Sciatic nerve (tissue), 2 donors: Measurements from ENCODE around the gene KREMEN1. TPM values are rescaled to one million over a fixed set of nuclear protein-coding genes. Genes with fewer than 3 reads are reported as not detected.

Experiments
- ATAC-seq: fragments of 200-7000 bp; cut with Tn5 transposase; one replicate; pipeline ENCODE4 v1.9.1; 2020; ENCODE audit warnings: mild to moderate bottlenecking, moderate library complexity
- DNase-seq: peaks from one replicate; pipeline ENCODE4 v3.0.0-alpha.2; 2020; ENCODE audit warnings: low spot score
- intact Hi-C: fragments of 100-400 bp; cut with DNase I; formaldehyde crosslinking; loops from one replicate; pipeline ENCODE4 v1.14.2; 2022
- total RNA-seq: library from RNA; stranded (reverse); fragmentation: NEBNext Ultra II Directional; extraction: Animal tissue kit (Norgen Biotek cat#: 25700); gene quantifications from one replicate; pipeline ENCODE4 v1.2.1, GENCODE V29; 2021
- donor health status: DM: no; HTN: no; CAD: no.
- donor health status: DM: no; HTN: no; CAD: no.

KREMEN1 gene
- total RNA-seq, 1 donor from 2014 or later, result 21.5 TPM

GRCh38 chr22:29141078-29141688, 68.3 kb downstream of the KREMEN1 start:
- intact Hi-C loops, result no loop called here
- DNase-seq (no peak), ATAC-seq (no peak)

- no peak for ATAC-seq
- intact Hi-C loops, result no loop called here
- DNase-seq, result no peak
Observed at GRCh38 chr22:29142116-29142515, 69.3 kb downstream of the KREMEN1 start.

GRCh38 chr22:29143941-29144785, 71.3 kb downstream of the KREMEN1 start:
- ATAC-seq (no peak), DNase-seq (no peak)
- intact Hi-C loops, result no loop called here

GRCh38 chr22:29144786-29145160, 71.9 kb downstream of the KREMEN1 start:
- no peak for ATAC-seq
- intact Hi-C loops, result no loop called here
- DNase-seq, result no peak

- intact Hi-C loops, result no loop called here
- ATAC-seq (no peak), DNase-seq (no peak)
Observed at GRCh38 chr22:29145321-29146072, 72.7 kb downstream of the KREMEN1 start.

- intact Hi-C loops, result no loop called here
- ATAC-seq (no peak), DNase-seq (peak; percentile 23)
Observed at GRCh38 chr22:29146091-29146560, 73.3 kb downstream of the KREMEN1 start.

- no peak for ATAC-seq
- DNase-seq, result peak; percentile 28
- intact Hi-C loops, result no loop called here
Observed at GRCh38 chr22:29146771-29147170, 73.9 kb downstream of the KREMEN1 start.

- DNase-seq (peak; percentile 56), ATAC-seq (peak; percentile 41)
- intact Hi-C loops, result no loop called here
Observed at GRCh38 chr22:29147331-29147899, 74.6 kb downstream of the KREMEN1 start.

GRCh38 chr22:29148036-29148435, 75.2 kb downstream of the KREMEN1 start:
- intact Hi-C loops, result no loop called here
- DNase-seq, result peak; percentile 30
- no peak for ATAC-seq

GRCh38 chr22:29148826-29149225, 76.0 kb downstream of the KREMEN1 start:
- DNase-seq (peak; percentile 44), ATAC-seq (no peak)
- intact Hi-C loops, result no loop called here

- peak; percentile 74 for DNase-seq
- ATAC-seq, result peak; percentile 84
- intact Hi-C loops, result loop anchor here (10.0 kb wide), 1 partner anchor 295 kb away; no protein-coding TSS in a partner anchor
Observed at GRCh38 chr22:29149841-29150555, 77.2 kb downstream of the KREMEN1 start.

GRCh38 chr22:29150701-29151100, 77.9 kb downstream of the KREMEN1 start:
- intact Hi-C loops, result loop anchor here (10.0 kb wide), 1 partner anchor 296 kb away; no protein-coding TSS in a partner anchor
- ATAC-seq, result no peak
- DNase-seq, result peak; percentile 53

- intact Hi-C loops, result loop anchor here (10.0 kb wide), 1 partner anchor 297 kb away; no protein-coding TSS in a partner anchor
- DNase-seq, result peak; percentile 56
- no peak for ATAC-seq
Observed at GRCh38 chr22:29151316-29151715, 78.5 kb downstream of the KREMEN1 start.

GRCh38 chr22:29152045-29152953, 79.5 kb downstream of the KREMEN1 start:
- ATAC-seq (peak; percentile 55), DNase-seq (peak; percentile 70)
- intact Hi-C loops, result loop anchor here (10.0 kb wide), 1 partner anchor 297 kb away; no protein-coding TSS in a partner anchor

- ATAC-seq, result no peak
- intact Hi-C loops, result loop anchor here (10.0 kb wide), 1 partner anchor 298 kb away; no protein-coding TSS in a partner anchor
- DNase-seq, result peak; percentile 12
Observed at GRCh38 chr22:29152954-29153719, 80.3 kb downstream of the KREMEN1 start.

GRCh38 chr22:29154364-29155048, 81.7 kb downstream of the KREMEN1 start:
- ATAC-seq, result peak; percentile 71
- DNase-seq, result peak; percentile 88
- intact Hi-C loops, result loop anchor here (10.0 kb wide), 1 partner anchor 300 kb away; no protein-coding TSS in a partner anchor
